H9 (cell line): ENCODE measurements around the gene NECAP2. TPM values are rescaled to one million over a fixed set of nuclear protein-coding genes. Genes with fewer than 3 reads are reported as not detected.

Source experiments
- DNase-seq: peaks from one replicate; pipeline ENCODE4 v3.0.0-alpha.2; 2017
- H2AFZ ChIP-seq: one replicate; pipeline ENCODE4 v1.6.1; 2013; ENCODE audit warnings: mild to moderate bottlenecking, low read length, control low read depth, moderate library complexity
- H2AK5ac ChIP-seq: 2 replicates; pipeline ENCODE4 v1.6.1; 2013; ENCODE audit warnings: low read length, control low read depth, mixed read lengths; ENCODE audit not compliant: insufficient read length
- H2BK120ac ChIP-seq: one replicate; pipeline ENCODE4 v1.6.1; 2013; ENCODE audit warnings: low read depth, mild to moderate bottlenecking, low read length, control low read depth, inconsistent platforms; ENCODE audit not compliant: poor library complexity, severe bottlenecking
- H2BK12ac ChIP-seq: 2 replicates; pipeline ENCODE4 v1.6.1; 2013; ENCODE audit warnings: low read length, control low read depth, mixed read lengths, low read depth; ENCODE audit not compliant: insufficient read length
- H2BK15ac ChIP-seq: 2 replicates; pipeline ENCODE4 v1.6.1; 2013; ENCODE audit warnings: low read depth, low read length, control low read depth
- H2BK20ac ChIP-seq: one replicate; pipeline ENCODE4 v1.6.1; 2013; ENCODE audit warnings: low read depth, mild to moderate bottlenecking, low read length, control low read depth, inconsistent platforms; ENCODE audit not compliant: poor library complexity, severe bottlenecking
- H2BK5ac ChIP-seq: 2 replicates; pipeline ENCODE4 v1.6.1; 2013; ENCODE audit warnings: low read length, control low read depth, mixed read lengths; ENCODE audit not compliant: insufficient read length
- H3K14ac ChIP-seq: 2 replicates; pipeline ENCODE4 v1.6.1; 2013; ENCODE audit warnings: low read length, control low read depth; ENCODE audit not compliant: insufficient read depth
- H3K18ac ChIP-seq: 2 replicates; pipeline ENCODE4 v1.6.1; 2013; ENCODE audit warnings: low read depth, mild to moderate bottlenecking, mixed read lengths, low read length, control low read depth; ENCODE audit not compliant: insufficient read length
- H3K23ac ChIP-seq: 2 replicates; pipeline ENCODE4 v1.6.1; 2013; ENCODE audit warnings: low read length, control low read depth, mixed read lengths, low read depth; ENCODE audit not compliant: insufficient read length
- H3K23me2 ChIP-seq: 2 replicates; pipeline ENCODE4 v1.6.1; 2013; ENCODE audit warnings: low read depth, mild to moderate bottlenecking, mixed read lengths, low read length, control low read depth; ENCODE audit not compliant: insufficient read length, poor library complexity, severe bottlenecking
- H3K27ac ChIP-seq: 2 replicates; pipeline ENCODE4 v1.5.1; 2013; ENCODE audit warnings: low read length, control low read depth, mixed read lengths, low read depth; ENCODE audit not compliant: insufficient read length
- H3K27me3 ChIP-seq: 2 replicates; pipeline ENCODE4 v1.6.1; 2013; ENCODE audit warnings: low read length, control low read depth, inconsistent platforms; ENCODE audit not compliant: insufficient read depth
- H3K4ac ChIP-seq: 2 replicates; pipeline ENCODE4 v1.6.1; 2013; ENCODE audit warnings: low read depth, mild to moderate bottlenecking, control low read depth, inconsistent platforms, low read length, moderate library complexity
- H3K4me1 ChIP-seq: 2 replicates; pipeline ENCODE4 v1.6.1; 2013; ENCODE audit warnings: low read length, control low read depth, inconsistent platforms; ENCODE audit not compliant: insufficient read depth
- H3K4me2 ChIP-seq: 2 replicates; pipeline ENCODE4 v1.6.1; 2013; ENCODE audit warnings: low read length, control low read depth, mixed read lengths; ENCODE audit not compliant: insufficient read length, insufficient read depth
- H3K56ac ChIP-seq: 2 replicates; pipeline ENCODE4 v1.6.1; 2013; ENCODE audit warnings: low read depth, mild to moderate bottlenecking, mixed read lengths, low read length, control low read depth; ENCODE audit not compliant: insufficient read length
- H3K79me1 ChIP-seq: 2 replicates; pipeline ENCODE4 v1.6.1; 2013; ENCODE audit warnings: low read depth, mild to moderate bottlenecking, moderate library complexity, low read length, control low read depth, inconsistent platforms; ENCODE audit not compliant: insufficient read depth, poor library complexity, severe bottlenecking
- H3K79me2 ChIP-seq: 2 replicates; pipeline ENCODE4 v1.6.1; 2013; ENCODE audit warnings: low read length, control low read depth, inconsistent platforms; ENCODE audit not compliant: insufficient read depth
- H3K9ac ChIP-seq: 2 replicates; pipeline ENCODE4 v1.6.1; 2013; ENCODE audit warnings: low read length, control low read depth, mixed read lengths; ENCODE audit not compliant: insufficient read length; ENCODE audit errors: extremely low read depth
- H3K9me3 ChIP-seq: one replicate; pipeline ENCODE4 v1.6.1; 2013; ENCODE audit warnings: low read depth, low read length, inconsistent platforms; ENCODE audit not compliant: control insufficient read depth
- H3T11ph ChIP-seq: one replicate; pipeline ENCODE4 v1.6.1; 2013; ENCODE audit warnings: mild to moderate bottlenecking, low read length, control low read depth, inconsistent platforms
- H4K20me1 ChIP-seq: one replicate; pipeline ENCODE4 v1.6.1; 2013; ENCODE audit not compliant: control insufficient read depth, insufficient read length, insufficient read depth
- H4K5ac ChIP-seq: 2 replicates; pipeline ENCODE4 v1.6.1; 2013; ENCODE audit warnings: low read depth, mild to moderate bottlenecking, mixed read lengths, low read length, control low read depth; ENCODE audit not compliant: insufficient read length
- H4K8ac ChIP-seq: replicated peaks from 2 replicates; pipeline ENCODE4 v1.6.1; 2013; ENCODE audit warnings: low read length, control low read depth, mixed read lengths, low read depth; ENCODE audit not compliant: insufficient read length
- H4K91ac ChIP-seq: 2 replicates; pipeline ENCODE4 v1.6.1; 2013; ENCODE audit warnings: low read depth, mild to moderate bottlenecking, moderate library complexity, mixed read lengths, low read length, control low read depth; ENCODE audit not compliant: insufficient read length
- H3K27ac Mint-ChIP-seq, 3 experiments: 2 replicates in 2 of 3; 3 replicates in 1 of 3; pipeline ENCODE4 v1.8.0; 2020 to 2021; ENCODE audit warnings: mixed read lengths in 3 of 3, mild to moderate bottlenecking in 1 of 3, moderate library complexity in 1 of 3
- H3K27me3 Mint-ChIP-seq: 2 replicates; pipeline ENCODE4 v1.8.0; 2021; ENCODE audit warnings: low read depth, mild to moderate bottlenecking, moderate library complexity, mixed read lengths
- H3K36me3 Mint-ChIP-seq, 3 experiments: 2 replicates in 2 of 3; 3 replicates in 1 of 3; pipeline ENCODE4 v1.8.0; 2020 to 2021; ENCODE audit warnings: low read depth in 3 of 3, mixed read lengths in 3 of 3; ENCODE audit not compliant: insufficient read depth in 1 of 3
- H3K4me1 Mint-ChIP-seq, 2 experiments: 2 replicates each; pipeline ENCODE4 v1.8.0; 2020; ENCODE audit warnings: mixed read lengths in 2 of 2
- H3K4me3 Mint-ChIP-seq, 2 experiments: 2 replicates in 1 of 2; 3 replicates in 1 of 2; pipeline ENCODE4 v1.8.0; 2020 to 2021; ENCODE audit warnings: mild to moderate bottlenecking in 2 of 2, mixed read lengths in 2 of 2, moderate library complexity in 1 of 2
- H3K9me3 Mint-ChIP-seq, 2 experiments: 2 replicates in 1 of 2; 3 replicates in 1 of 2; pipeline ENCODE4 v1.8.0; 2020; ENCODE audit warnings: mild to moderate bottlenecking in 2 of 2, mixed read lengths in 2 of 2, moderate library complexity in 1 of 2
- WGBS: extraction: QIAGEN DNeasy Blood & Tissue Kit; methylation state at CpG from one replicate; pipeline ENCODE4 v1.1.7; 2013; ENCODE audit warnings: missing lambda C conversion rate, low lambda C conversion rate, mixed read lengths; ENCODE audit not compliant: insufficient read length; ENCODE audit errors: extremely low coverage; 5-methylcytosine and 5-hydroxymethylcytosine counted together
- total RNA-seq: library from RNA; stranded (reverse); gene quantifications from 2 replicates; pipeline ENCODE4 v1.2.1, GENCODE V29; 2021
- TF ChIP-seq, protein P1 (sequence below): fragments of 200-600 bp; sonication (generic); conservative IDR thresholded peaks from 3 replicates; pipeline ENCODE4 v1.8.0; 2021; ENCODE audit warnings: antibody characterized with exemption, mild to moderate bottlenecking

The NECAP2 gene
- total RNA-seq, 1 experiment from 2014 or later, result 33.2 TPM

DNA sequence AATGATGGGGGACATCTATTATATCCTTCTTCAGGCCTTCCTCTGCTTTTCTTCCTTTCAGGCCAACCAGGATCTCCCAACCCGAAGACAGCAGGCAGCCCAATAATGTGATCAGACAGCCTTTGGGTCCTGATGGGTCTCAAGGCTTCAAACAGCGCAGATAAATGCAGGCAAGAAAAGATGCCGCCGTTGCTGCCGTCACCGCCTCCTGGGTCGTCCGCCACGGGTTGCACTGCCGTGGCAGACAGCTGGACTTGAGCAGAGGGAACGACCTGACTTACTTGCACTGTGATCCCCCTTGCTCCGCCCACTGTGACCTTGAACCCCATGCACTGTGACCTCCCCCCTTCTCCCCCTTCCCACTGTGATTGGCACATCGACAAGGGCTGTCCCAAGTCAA lies 45.5 kb upstream of the NECAP2 start:
- H4K20me1 ChIP-seq, result peaks cover 5% of the 10 kb centered on the region
- no peak overlapping the region for H2BK12ac ChIP-seq
- no peak overlapping the region for H4K91ac ChIP-seq
- H3K9ac ChIP-seq, result no peak overlapping the region
- Mint-ChIP-seq H3K4me1 (peaks cover 34 to 36% of the 10 kb centered on the region in 2 experiments), H3K9me3 (no peaks in the 10 kb centered on the region), H3K36me3 (peaks cover 11 to 55% (median 43%) of the 10 kb centered on the region in 3 experiments; a peak in 6 of 7 replicates), H3K4me3 (no peak overlapping the region), H3K27me3 (no peaks in the 10 kb centered on the region), H3K27ac (no peak overlapping the region)
- peaks cover 13% of the 10 kb centered on the region; the same call in 1 of the 2 replicates for H3K79me2 ChIP-seq
- no peak overlapping the region for H2BK120ac ChIP-seq
- no peak overlapping the region for H3K56ac ChIP-seq
- H3T11ph ChIP-seq, result no peak overlapping the region
- H3K27ac ChIP-seq, result no peak overlapping the region
- H4K8ac ChIP-seq, result no peak overlapping the region
- DNase-seq, result no peak
- H2AFZ ChIP-seq, result no peak overlapping the region
- no peak overlapping the region for H2BK5ac ChIP-seq
- H2BK15ac ChIP-seq, result no peak overlapping the region
- WGBS, result no CpG with 5 or more reads among the region's 13 CpGs
- H3K79me1 ChIP-seq, result peaks cover 17% of the 10 kb centered on the region
- TF ChIP-seq, protein P1, sequence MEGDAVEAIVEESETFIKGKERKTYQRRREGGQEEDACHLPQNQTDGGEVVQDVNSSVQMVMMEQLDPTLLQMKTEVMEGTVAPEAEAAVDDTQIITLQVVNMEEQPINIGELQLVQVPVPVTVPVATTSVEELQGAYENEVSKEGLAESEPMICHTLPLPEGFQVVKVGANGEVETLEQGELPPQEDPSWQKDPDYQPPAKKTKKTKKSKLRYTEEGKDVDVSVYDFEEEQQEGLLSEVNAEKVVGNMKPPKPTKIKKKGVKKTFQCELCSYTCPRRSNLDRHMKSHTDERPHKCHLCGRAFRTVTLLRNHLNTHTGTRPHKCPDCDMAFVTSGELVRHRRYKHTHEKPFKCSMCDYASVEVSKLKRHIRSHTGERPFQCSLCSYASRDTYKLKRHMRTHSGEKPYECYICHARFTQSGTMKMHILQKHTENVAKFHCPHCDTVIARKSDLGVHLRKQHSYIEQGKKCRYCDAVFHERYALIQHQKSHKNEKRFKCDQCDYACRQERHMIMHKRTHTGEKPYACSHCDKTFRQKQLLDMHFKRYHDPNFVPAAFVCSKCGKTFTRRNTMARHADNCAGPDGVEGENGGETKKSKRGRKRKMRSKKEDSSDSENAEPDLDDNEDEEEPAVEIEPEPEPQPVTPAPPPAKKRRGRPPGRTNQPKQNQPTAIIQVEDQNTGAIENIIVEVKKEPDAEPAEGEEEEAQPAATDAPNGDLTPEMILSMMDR, result no peak
- no peak overlapping the region for H3K18ac ChIP-seq
- H3K4me2 ChIP-seq, result no peak overlapping the region
- H3K27me3 ChIP-seq, result no peaks in the 10 kb centered on the region
- no peak overlapping the region for H3K14ac ChIP-seq
- H3K23me2 ChIP-seq, result no peaks in the 10 kb centered on the region
- H3K23ac ChIP-seq, result no peak overlapping the region
- H4K5ac ChIP-seq, result no peak overlapping the region
- H3K4me1 ChIP-seq, result peaks cover 6% of the 10 kb centered on the region; the same call in 1 of the 2 replicates
- no peaks in the 10 kb centered on the region for H3K9me3 ChIP-seq
- no peak overlapping the region for H3K4ac ChIP-seq
- no peak overlapping the region for H2AK5ac ChIP-seq
- no peak overlapping the region for H2BK20ac ChIP-seq
